Pulmonary artery endothelial cell (primary cell): ENCODE data around the gene GDPD5. TPM values are rescaled to one million over a fixed set of nuclear protein-coding genes. Genes with fewer than 3 reads are reported as not detected.
"Not testable (repeated sequence)": the region's sequence is repeated elsewhere in the genome, so short reads cannot be mapped to it uniquely, and the experiment has no call there.

Experiments used
- DNase-seq: peaks from one replicate; pipeline ENCODE4 v3.0.0-alpha.2; 2011; ENCODE audit warnings: low read depth, low spot score
- total RNA-seq: library from RNA; depleted of rRNA; stranded (reverse); fragments of >200 nt; gene quantifications from 2 replicates; pipeline ENCODE4 v1.2.3, GENCODE V29; 2014

The GDPD5 gene
- total RNA-seq, 1 donor from 2014 or later = 17.5 TPM

DNA sequence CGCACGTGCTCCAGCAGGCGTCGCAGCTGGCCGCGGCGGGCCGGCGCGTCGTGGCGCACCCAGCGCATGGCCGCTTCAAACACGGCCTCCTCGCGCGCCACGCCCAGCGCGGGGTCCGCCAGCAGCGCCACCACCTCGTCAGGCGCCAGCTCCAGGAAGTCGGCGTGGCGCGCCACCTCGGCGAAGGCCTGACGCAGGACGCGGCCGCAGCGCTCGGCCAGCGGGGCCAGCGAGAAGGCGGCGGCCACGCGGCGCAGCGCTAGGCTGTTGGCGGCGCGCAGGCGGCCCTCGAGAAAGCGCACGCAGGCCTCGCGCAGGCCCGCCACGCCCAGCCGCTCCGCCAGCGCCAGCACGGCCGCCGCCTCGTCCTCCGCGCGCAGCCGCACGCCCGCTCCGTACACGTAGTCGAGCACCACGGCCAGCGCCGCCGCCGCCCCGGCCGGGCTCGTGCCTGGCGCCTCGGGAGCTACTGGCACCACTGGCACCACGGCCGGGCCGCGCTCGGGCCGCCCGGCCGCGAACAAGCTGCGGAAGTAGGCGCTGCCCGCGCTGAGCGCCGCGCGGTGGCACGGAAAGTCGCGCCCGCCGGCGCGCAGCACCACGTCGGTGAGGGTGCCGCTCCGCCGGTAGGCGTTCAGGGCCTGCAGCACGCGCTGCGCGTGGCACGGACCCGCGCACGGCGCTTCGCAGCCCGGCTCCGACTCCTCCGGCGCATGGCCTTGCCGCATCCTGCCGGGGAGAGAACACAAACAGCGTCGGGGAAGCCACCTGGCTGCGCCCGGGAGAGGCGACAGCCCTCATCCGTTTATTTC is 95.6 kb downstream of the GDPD5 start:
- peak; percentile 32 for DNase-seq

DNA sequence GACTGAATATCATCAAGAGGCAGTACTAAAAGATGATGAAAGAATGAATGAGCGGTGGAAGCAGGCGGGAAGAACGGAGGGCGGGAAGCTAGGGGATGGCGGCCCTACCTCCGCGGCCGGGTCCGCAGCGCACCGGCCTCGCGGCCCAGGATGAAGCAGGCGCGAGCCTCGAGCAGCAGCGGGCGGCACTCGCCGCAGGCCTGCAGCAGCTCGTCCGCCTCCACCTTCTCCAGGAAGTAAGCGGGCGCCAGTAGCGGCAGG is 96.2 kb downstream of the GDPD5 start:
- DNase-seq = no peak

DNA sequence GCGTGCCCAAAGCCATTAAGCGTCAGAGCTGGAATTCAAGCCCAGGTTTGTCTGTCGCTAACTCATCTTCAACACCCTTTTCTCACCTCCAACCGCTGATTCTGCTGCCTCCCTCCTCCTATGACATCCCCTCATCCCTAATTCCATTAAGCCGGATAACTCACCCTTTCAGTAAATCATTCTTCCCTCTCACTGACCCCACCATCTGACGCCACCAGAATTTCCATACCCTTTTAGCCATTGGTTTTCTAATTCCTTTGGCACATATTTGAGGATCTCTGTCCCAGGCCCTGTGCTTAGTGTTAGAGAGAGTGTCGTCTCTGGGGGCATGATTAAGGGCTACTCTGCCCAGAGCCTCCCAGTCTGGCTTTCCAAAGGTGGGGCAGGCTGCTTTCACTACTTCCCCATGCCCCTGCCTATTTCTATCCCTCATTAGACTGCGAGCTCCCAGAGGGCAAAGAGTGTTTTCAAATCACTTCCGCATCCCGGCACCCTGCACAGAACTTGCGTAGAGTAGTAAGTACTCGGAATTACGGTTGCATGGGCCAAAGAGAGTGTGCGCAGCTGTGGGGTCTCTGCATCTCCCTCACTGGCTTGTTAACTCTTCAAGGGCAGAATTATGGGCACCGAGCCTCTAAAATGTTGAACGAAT is 96.6 kb downstream of the GDPD5 start:
- DNase-seq = no peak

DNA sequence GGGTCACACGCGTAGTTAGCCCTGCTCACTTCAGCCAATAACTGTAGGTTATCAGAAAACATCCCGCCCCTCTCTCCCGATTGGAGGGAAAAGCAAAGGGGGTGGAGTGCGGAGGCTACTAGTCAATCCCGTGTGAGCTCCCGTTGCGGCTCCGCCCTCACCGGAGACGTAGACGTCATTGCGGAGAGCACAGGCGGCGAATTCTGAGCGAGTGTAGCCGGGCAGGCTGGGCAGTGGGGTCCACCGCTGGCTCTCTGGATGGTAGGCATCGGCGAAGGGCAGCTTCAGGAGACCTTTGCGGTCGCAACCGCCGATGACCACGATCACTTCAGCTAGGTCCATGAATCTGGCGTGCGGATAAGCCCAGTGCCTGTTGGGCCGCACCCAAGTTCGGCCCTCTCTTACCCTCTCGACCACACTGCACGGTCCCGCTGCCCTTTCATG is 97.4 kb downstream of the GDPD5 start:
- DNase-seq = peak; percentile 81

DNA sequence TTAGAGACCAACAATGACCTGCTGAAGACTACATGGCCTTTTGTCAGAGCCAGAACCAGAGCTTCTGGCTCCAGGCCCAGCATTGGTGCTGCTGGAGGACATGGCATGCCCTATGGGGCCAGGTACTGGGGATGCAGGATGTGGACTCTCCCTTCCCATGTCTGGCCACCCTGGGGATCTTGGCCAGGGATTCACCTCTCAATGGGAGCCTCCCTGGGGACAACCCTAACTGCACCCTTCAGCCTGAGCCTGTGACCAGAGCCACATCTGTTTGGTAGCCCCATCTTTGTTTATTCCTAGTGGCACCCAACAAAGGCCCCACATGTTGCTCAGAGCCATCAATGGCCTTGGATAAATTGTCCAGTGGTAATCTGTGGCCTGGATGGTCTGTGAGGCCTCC is 98.6 kb downstream of the GDPD5 start:
- no peak for DNase-seq

DNA sequence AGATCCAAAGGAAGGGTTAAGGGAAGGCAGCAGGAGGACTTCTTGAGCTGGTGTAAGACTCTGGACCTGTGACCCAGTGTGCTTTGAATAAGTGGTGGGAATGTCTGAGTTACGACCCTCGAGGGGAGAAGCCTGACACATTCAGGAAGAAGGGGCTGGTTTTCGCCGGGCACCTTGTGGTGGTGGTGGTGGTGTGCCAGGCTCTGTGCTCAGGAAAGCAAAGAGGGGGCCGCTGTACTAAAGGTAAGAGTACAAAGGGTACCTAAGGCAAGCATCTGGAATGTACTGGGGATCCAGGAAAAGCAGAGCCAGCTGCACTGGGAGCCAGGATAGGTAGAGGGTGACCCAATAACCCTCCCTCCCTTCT is 99.0 kb downstream of the GDPD5 start:
- DNase-seq = no peak

DNA sequence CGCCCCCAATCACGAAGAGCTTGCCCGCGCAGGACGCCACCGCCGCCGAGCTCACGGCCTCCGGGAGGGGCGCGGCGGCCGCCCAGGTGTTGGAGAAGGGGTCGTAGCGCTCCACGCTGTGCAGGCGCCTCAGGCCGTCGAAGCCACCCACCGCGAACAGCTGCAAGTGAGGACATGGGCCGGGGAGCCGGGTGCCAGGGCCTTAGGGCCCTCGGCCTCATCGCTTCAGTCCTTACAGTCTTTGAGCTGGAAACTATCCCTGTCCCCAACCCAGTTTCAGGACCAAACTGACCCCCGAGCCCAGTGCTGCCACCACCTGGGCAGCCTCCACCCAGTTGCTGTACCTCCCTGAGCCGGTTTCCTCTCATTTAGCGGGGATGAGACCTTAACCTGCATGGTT is 100.3 kb downstream of the GDPD5 start:
- no peak for DNase-seq

DNA sequence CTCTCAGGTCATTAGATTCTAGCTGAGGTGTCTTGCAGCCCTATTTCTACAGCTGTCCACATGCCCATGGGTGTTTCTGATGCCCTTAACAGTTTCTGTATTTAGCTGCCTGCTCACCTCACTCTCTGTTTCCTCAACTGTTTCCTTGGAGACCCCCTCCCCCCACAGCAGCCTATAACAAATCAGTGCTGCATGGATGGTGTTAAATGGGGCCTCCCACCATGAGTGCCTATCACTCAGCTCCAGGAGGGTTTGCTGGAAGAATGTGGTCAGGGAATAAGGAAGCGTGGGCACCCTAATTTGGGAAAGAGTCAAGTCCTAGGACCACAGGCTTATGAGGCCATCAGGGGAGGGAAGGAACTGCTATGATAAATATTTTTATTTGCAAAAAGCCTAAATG is 101.3 kb downstream of the GDPD5 start:
- no peak for DNase-seq

DNA sequence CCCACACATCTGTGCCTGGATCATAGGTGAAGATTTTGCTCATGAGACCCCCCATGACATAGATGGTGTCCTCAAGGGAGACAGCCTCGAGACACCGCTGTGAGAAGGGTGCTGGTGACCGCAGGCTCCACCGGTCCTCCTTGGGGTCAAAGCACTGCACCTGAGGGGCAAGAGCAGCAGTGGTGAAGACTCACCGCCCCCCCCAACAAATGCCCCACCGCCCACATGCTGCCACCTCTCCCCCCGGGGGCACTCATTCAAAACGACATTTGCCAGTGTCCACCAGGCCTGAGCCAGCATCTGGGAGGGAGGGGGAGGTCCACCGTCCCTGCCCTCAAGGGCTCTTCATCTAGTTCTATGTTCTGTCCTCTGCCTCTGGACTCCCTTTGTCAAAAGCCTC is 102.0 kb downstream of the GDPD5 start:
- DNase-seq = no peak

DNA sequence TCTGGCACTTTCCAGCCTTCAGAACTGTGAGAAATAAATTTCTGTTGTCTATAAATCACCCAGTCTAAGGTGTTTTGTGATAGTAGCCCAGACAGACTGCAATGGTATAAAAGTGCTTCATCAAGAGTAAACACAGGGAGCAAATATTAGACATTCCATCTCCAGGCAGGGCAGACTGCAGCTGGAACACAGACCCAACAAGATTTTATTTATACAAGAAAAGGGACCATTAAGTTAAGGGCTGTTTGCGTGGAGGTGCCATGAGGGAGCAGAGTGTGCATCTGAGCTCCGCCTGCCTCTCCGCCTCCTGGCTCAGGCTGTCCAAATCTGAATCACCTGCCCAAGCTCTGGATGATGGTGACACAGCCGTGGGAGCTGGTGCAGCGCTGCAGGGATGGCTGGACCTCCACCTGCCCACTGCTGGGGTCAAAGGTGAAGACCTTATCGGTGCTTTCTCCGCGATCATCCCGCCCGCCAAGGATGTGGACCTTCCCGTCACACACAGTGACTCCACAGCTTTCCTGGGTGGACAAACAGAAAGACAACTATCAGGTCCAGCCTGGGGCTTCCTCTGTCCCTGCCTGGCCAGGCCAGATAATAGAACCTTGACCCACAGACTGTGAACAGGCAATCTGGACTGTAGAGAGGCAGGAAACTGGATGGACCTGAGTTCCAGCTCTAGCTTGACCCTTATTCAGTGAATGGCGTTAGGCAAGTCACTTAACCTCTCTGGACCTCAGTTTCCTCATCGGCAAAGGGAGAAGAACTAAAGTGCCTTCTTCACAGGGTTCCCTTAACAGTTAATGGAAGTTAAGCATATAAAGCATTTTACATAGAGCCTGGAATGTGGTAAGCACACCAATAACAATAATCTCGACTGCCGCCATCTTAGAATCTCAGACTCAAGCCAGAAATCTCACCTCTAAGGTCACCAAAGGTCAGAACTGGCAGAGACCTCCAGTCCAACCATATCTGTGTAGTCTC is 103.2 kb downstream of the GDPD5 start:
- no peak for DNase-seq

DNA sequence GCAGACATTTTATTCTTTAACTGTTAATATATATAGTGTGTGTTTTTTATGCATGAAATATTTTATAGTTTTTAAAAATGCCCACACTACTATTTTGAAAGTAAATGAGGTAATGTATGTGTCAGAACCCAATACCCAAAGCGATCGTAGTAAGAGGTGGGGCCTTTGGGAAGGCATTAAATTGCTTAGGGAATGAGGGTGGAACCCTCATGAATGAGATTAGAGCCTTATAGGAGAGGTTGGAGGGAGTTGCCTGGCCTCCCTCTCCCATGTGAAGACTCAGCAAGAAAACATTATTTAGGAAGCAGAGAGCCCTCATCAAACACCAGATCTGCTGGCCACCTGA is 103.9 kb downstream of the GDPD5 start:
- DNase-seq = no peak

DNA sequence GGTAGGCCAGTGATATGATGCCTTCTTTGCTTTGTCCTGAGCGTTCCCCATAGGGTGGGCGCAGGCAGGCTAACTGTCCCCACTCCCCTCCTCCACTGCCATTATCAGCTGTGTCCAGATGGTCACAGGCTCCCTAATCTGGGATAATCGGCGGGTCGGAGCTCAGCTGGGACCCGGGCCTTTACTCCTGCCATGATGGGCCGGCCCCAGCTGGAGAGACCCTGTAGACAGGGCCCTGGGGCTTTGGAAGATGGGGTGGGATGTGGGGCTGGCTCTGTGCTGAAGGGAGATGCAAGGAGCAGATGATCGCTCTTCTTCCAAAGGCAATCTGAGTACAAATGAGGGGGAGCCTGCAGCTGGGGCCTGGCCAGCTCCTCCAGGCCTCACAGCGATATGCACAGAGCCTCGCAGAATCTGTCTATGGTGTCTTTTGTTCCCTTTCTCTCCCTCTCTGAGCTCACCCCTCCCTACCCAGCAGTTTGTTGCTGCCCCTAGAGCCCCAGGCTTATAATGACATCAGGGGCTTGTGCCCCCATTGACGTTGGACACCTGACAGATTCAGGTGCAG is 104.6 kb downstream of the GDPD5 start:
- no peak for DNase-seq

DNA sequence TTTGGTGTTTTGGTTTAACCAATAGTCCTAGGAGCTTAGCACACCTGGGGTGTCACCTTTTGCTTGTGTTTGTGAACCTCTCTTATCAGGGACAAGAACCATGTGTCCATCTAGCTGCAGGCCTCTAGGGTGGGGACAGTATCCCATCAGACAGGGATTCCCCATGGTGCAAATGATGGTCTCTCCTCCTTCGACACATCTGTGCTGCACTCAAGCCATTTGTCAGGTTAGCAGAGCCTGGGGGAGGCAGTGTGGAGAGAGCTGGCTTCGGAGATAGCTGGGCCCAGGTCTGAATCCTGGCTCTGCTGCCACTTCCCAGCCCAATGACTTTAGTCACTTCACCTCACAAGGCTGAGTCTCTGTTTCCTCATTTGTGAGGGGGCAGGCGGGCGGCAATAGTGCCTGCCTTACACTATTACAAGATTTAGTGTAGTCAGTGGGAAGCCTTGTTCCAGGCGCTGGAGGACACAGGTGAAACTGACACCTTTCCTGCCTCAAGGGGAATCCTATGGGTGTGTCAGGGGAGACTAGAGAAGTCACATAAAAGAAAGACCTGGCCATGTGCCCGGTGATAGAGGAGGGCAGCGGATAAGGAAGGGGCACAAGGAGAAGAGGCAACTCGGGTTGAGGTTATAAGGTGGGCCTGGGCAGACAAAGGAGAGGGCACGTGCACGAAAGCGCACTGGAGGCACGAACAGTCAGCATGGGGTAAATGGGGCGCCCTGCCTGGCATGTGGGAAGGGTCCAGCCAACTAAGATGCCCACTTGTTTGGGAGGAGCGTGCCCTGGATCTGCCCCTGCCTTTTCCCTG is 105.3 kb downstream of the GDPD5 start:
- no peak for DNase-seq

DNA sequence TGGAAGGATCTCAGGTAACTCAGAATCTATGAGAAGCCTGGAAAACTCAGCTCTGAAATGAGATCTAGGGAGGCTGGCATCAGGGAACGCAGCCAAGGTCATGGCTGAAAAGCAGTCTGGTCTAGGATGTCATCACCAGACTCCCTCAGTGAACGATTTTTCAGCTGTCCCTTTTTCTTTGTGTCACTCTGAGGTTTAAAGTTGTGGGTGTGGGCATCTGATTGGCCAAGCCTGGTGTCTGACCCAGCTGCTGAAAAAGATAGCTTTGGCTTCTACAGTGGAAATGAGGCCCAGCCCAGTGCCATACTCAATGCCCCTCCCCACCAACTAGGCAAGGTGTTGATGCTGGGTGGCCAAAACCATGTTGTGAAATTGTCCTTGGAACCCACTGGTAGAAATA is 111.9 kb downstream of the GDPD5 start:
- no peak for DNase-seq

DNA sequence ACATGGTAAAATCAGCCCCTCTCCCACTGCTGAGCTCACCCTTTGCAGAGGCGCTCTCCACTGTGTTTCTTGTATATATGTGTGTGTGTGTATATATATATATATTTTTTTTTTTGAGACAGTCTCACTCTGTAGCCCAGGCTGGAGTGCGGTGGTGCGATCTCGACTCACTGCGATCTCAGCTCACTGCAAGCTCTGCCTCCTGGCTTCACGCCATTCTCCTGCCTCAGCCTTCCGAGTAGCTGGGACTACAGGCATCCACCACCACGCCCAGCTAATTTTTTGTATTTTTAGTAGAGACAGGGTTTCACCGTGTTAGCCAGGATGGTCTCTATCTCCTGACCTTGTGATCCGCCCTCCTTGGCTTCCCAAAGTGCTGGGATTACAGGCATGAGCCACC is 112.6 kb downstream of the GDPD5 start:
- not testable (repeated sequence) for DNase-seq

DNA sequence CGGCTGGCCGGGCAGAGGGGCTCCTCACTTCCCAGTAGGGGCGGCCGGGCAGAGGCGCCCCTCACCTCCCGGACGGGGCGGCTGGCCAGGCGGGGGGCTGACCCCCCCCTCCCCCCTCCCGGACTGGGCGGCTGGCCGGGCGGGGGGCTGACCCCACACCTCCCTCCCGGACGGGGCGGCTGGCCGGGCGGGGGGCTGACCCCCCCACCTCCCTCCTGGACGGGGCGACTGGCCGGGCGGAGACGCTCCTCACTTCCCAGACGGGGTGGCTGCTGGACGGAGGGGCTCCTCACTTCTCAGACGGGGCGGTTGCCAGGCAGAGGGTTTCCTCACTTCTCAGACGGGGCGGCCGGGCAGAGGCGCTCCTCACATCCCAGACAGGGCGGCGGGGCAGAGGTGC is 115.8 kb downstream of the GDPD5 start:
- DNase-seq = not testable (repeated sequence)

DNA sequence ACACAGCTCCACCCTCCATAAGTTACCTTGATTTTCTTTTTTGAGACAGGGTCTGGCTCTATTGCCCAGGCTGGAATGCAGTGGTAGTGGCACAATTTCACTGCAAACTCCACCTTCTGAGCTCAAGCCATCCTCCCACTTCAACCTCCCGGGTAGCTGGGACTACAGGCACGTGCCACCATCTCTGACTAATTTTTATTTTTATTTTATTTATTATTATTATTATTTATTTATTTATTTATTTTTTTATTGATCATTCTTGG is 116.9 kb downstream of the GDPD5 start:
- DNase-seq = no peak

DNA sequence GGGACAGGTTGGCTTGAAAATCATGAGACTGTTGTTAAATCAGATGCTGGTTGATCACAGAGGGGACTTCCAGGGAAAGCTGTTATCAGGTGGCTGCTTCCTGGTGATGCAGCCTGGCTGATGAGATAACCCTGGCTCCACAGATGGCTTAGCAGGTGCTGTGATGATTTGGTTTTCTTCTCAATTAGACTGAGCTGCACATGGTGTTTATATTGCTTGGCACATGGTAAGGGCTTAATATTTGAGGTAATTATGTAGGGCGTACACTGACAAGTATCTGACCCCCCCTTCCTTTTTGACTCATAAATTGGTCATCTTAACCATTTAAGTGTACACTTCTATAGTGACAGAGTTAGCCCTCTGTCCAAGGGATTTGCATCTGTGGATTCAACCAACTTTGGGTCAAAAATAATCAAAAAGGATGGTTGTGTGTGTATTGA is 119.4 kb downstream of the GDPD5 start:
- DNase-seq = peak; percentile 79

DNA sequence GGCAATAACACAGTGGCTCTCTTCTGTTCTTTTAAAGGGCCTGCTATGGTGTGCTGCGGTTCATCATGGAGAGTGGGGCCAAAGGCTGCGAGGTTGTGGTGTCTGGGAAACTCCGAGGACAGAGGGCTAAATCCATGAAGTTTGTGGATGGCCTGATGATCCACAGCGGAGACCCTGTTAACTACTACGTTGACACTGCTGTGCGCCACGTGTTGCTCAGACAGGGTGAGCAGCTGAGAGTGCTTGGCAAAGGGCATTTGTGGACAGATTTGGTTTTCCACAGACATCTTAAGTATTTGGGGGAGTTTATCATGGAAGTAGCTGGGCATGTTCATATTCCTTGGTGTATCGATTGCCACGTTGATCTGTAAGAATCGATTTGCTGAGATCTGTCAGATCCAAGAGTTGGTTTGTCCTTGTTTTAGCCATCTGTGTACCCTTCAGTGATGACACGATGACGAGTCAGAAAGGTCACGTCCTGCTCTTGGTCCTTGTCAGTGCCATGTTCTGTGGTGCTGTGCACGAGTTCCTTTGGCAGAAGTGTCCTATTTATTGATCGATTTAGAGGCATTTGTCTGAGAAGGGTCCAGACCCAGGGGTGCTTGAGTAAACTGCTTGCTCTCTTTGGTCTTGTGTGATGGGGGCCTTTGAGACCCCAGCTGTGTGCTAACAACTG is 121.6 kb downstream of the GDPD5 start:
- no peak for DNase-seq

DNA sequence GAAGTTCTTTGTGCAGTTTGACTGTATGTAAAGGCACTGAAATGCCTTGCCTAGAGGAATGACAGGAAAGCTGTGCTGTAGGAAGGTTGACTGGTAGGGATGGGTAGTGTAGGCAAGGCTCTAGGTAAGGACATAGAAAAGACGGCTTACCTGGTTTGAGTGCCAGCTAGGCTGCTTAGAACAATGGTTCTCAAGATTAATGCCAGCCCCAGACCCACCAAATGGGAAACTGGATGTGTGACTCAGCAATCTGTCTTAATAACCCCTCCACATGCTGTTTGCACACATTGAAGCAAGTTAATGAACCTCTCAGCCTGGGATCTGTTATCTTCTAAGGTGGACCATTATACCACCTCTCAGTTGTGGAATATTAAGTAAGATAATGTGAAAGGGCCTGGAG is 122.7 kb downstream of the GDPD5 start:
- no peak for DNase-seq
